ENCODE data around the gene PHKB. TPM values are rescaled to one million over a fixed set of nuclear protein-coding genes. Genes with fewer than 3 reads are reported as not detected.

PHKB gene
- total and polyA plus RNA-seq, 2 of the 8 experiments (the other 6 are each of a cell fraction or from before 2014, with no cell fraction given): 18.6 to 38.3 TPM

- Histone ChIP-seq H3K9me3 (ENCODE audit: insufficient read depth in 2 of 2, low read depth in 1 of 2, low read length in 1 of 2) (no peaks in the 10 kb centered on the region; a peak in 1 of 4 replicates), H4K8ac (ENCODE audit: extremely low read depth, insufficient read depth, low read length) (no peak overlapping the region), H2BK20ac (ENCODE audit: low read length) (no peak overlapping the region), H4K5ac (ENCODE audit: insufficient read length, low read depth, low read length) (no peak overlapping the region), H4K20me1 (replicated peaks in 1 of 2; ENCODE audit: control insufficient read depth in 1 of 2, insufficient read depth in 2 of 2, low read length in 2 of 2) (no peaks in the 10 kb centered on the region), H2BK120ac (replicated peaks; ENCODE audit: low read depth, low read length) (no peak overlapping the region), H3K36me3 (ENCODE audit: control insufficient read depth in 2 of 4, insufficient read depth in 4 of 4, low read length in 3 of 4) (no peaks in the 10 kb centered on the region), H3K23me2 (ENCODE audit: low read depth, low read length) (no peaks in the 10 kb centered on the region), H3K14ac (ENCODE audit: insufficient read length) (no peak overlapping the region), H2AFZ (ENCODE audit: low read length) (no peak overlapping the region), H3K23ac (ENCODE audit: insufficient read length) (no peak overlapping the region), H3K27me3 (replicated peaks in 1 of 4; ENCODE audit: control insufficient read depth in 3 of 4, extremely low read depth in 1 of 4, insufficient read depth in 3 of 4, low read length in 3 of 4) (no peaks in the 10 kb centered on the region), H2BK15ac (ENCODE audit: low read length) (no peak overlapping the region), H3K18ac (ENCODE audit: extremely low read depth, low read length) (no peak overlapping the region), H2AK5ac (ENCODE audit: low read depth, low read length) (no peak overlapping the region), H3K79me2 (ENCODE audit: control insufficient read depth in 1 of 2, insufficient read depth in 2 of 2, low read length in 2 of 2) (no peaks in the 10 kb centered on the region), H3K79me1 (ENCODE audit: low read depth, low read length) (no peaks in the 10 kb centered on the region), H3K4me2 (ENCODE audit: insufficient read depth in 1 of 2, low read depth in 2 of 2, low read length in 2 of 2) (no peak overlapping the region), H4K91ac (replicated peaks; ENCODE audit: insufficient read length, low read length) (no peak overlapping the region), H2BK12ac (ENCODE audit: low read depth, low read length) (no peak overlapping the region), H3K56ac (replicated peaks; ENCODE audit: insufficient read length, low read depth, low read length) (no peak overlapping the region), H3K27ac (ENCODE audit: low read depth, low read length) (no peak overlapping the region), H3K4ac (replicated peaks; ENCODE audit: insufficient read length, low read depth, low read length) (no peak overlapping the region), H3K4me3 (ENCODE audit: extremely low read depth in 1 of 4, insufficient read depth in 2 of 4, low read depth in 3 of 4, low read length in 4 of 4) (no peak overlapping the region), H3K4me1 (replicated peaks in 1 of 4; ENCODE audit: control insufficient read depth in 3 of 4, insufficient read depth in 4 of 4, low read length in 3 of 4) (no peaks in the 10 kb centered on the region), H2BK5ac (ENCODE audit: low read depth, low read length) (no peak overlapping the region), H3K9ac (replicated peaks in 1 of 4; ENCODE audit: extremely low read depth in 1 of 4, low read depth in 3 of 4, low read length in 3 of 4) (no peak overlapping the region)
- no peak for DNase-seq (ENCODE audit: low read depth in 1 of 2, low spot score in 2 of 2)
- FAIRE-seq: no peak
- CTCF ChIA-PET (ENCODE audit: partially characterized antibody): no interaction called here
- TF ChIP-seq KDM5A (IDR thresholded peaks at IDR 0.05; ENCODE audit: low read length) (no peak), YY1 (IDR thresholded peaks at IDR 0.05; ENCODE audit: low read depth, low read length) (no peak), GTF2F1 (IDR thresholded peaks at IDR 0.05; ENCODE audit: borderline replicate concordance, low read depth, low read length) (no peak), RXRA (IDR thresholded peaks at IDR 0.05; ENCODE audit: insufficient read depth, low read depth, low read length) (no peak), RFX5 (IDR thresholded peaks at IDR 0.05; ENCODE audit: borderline replicate concordance, low read depth, low read length) (no peak), CHD2 (IDR thresholded peaks at IDR 0.05; ENCODE audit: low read length) (no peak), ASH2L (IDR thresholded peaks at IDR 0.05; ENCODE audit: low read length) (no peak)
- WGBS, 2 experiments (ENCODE audit: extremely low coverage in 1 of 2, insufficient coverage in 1 of 2, insufficient read length in 1 of 2, insufficient replicate concordance in 2 of 2, low coverage in 1 of 2, low lambda C conversion rate in 2 of 2, missing lambda C conversion rate in 1 of 2): 98% methylated on average over 4 of the region's 4 CpGs; no CpG with 5 or more reads in 1 of the 2 experiments
- POLR2A ChIA-PET (ENCODE audit: partially characterized antibody): no interaction called here
Observed at GRCh38 chr16:47528431-47528830, 67.3 kb downstream of the PHKB start.

Data from H1 (cell line).